HEK293 (cell line): ENCODE results near the gene TMEM88.

ENCODE experiments used
- CTCF ChIA-PET: fragments of 350-600 bp; formaldehyde crosslinking; extraction: SDS; loops from one replicate; lab custom pipeline; 2021; ENCODE audit warnings: antibody characterized with exemption; lab: Yijun Ruan, JAX
- POLR2A ChIA-PET: fragments of 300-600 bp; formaldehyde crosslinking; extraction: SDS; loops from one replicate; lab custom pipeline; 2020; ENCODE audit warnings: antibody characterized with exemption, inconsistent platforms; lab: Yijun Ruan, JAX
- H3K27ac ChIP-seq: fragments of 200-500 bp; sonication (Bioruptor generic); 2 replicates; pipeline ENCODE4 v1.5.1; 2014; ENCODE audit warnings: low read depth, low read length, control low read depth, inconsistent platforms; ENCODE audit errors: extremely low read depth
- H3K36me3 ChIP-seq, 2 experiments: fragments of 200-500 bp in 1 of 2; sonication (Bioruptor generic) in 1 of 2; 1 replicate in 1 of 2; 2 replicates in 1 of 2; pipeline ENCODE4 v1.5.1; 2014 to 2017; ENCODE audit warnings: inconsistent platforms in 2 of 2, low read length in 2 of 2; ENCODE audit not compliant: control insufficient read depth in 2 of 2, insufficient read depth in 1 of 2
- H3K4me1 ChIP-seq: fragments of 200-500 bp; sonication (Bioruptor generic); 2 replicates; pipeline ENCODE4 v1.5.1; 2014; ENCODE audit warnings: mild to moderate bottlenecking, low read length, inconsistent platforms; ENCODE audit not compliant: control insufficient read depth, insufficient read depth
- H3K4me3 ChIP-seq: 2 replicates; pipeline ENCODE4 v1.5.1; 2011; ENCODE audit warnings: low read depth, mild to moderate bottlenecking, control low read depth, low read length, moderate library complexity
- H3K9me3 ChIP-seq: fragments of 200-500 bp; sonication (Bioruptor generic); 2 replicates; pipeline ENCODE4 v1.5.1; 2014; ENCODE audit warnings: low read depth, low read length, inconsistent platforms; ENCODE audit not compliant: control insufficient read depth, insufficient read depth
- BCL11A ChIP-seq: fragments of 450-650 bp; formaldehyde crosslinking; IDR thresholded peaks from 2 replicates; pipeline ENCODE4 v1.5.1; 2016; ENCODE audit warnings: low read depth, missing biosample characterization, missing genetic modification characterization
- INSM2 ChIP-seq: fragments of 450-650 bp; formaldehyde crosslinking; IDR thresholded peaks from 2 replicates; pipeline ENCODE4 v1.5.1; 2016; ENCODE audit warnings: missing biosample characterization, missing genetic modification characterization
- KLF16 ChIP-seq: fragments of 450-650 bp; formaldehyde crosslinking; IDR thresholded peaks from 2 replicates; pipeline ENCODE4 v1.5.1; 2017; ENCODE audit warnings: missing biosample characterization, missing genetic modification characterization
- KLF9 ChIP-seq: fragments of 450-650 bp; formaldehyde crosslinking; IDR thresholded peaks from 2 replicates; pipeline ENCODE4 v1.5.1; 2016; ENCODE audit warnings: missing biosample characterization, missing genetic modification characterization, low read depth
- MEIS1 ChIP-seq: sonication (generic); formaldehyde crosslinking; IDR thresholded peaks from 2 replicates; pipeline ENCODE4 v1.8.1; 2022; ENCODE audit warnings: missing genetic modification reagents, mild to moderate bottlenecking, borderline replicate concordance
- WT1 ChIP-seq: fragments of 450-650 bp; formaldehyde crosslinking; IDR thresholded peaks from 2 replicates; pipeline ENCODE4 v1.5.1; 2016; ENCODE audit warnings: missing biosample characterization, missing genetic modification characterization
- ZBTB20 ChIP-seq: fragments of 450-650 bp; formaldehyde crosslinking; IDR thresholded peaks from 2 replicates; pipeline ENCODE4 v1.5.1; 2016; ENCODE audit warnings: missing biosample characterization, missing genetic modification characterization
- ZFP3 ChIP-seq: fragments of 450-650 bp; formaldehyde crosslinking; IDR thresholded peaks from 2 replicates; pipeline ENCODE4 v1.5.1; 2016; ENCODE audit warnings: low read depth, missing biosample characterization, missing genetic modification characterization
- ZNF10 ChIP-seq: fragments of 450-650 bp; formaldehyde crosslinking; IDR thresholded peaks from 2 replicates; pipeline ENCODE4 v1.5.1; 2017; ENCODE audit warnings: missing biosample characterization, missing genetic modification characterization
- ZNF132 ChIP-seq: fragments of 450-650 bp; formaldehyde crosslinking; IDR thresholded peaks from 2 replicates; pipeline ENCODE4 v1.5.1; 2017; ENCODE audit warnings: missing biosample characterization, missing genetic modification characterization, borderline replicate concordance
- ZNF146 ChIP-seq: fragments of 450-650 bp; formaldehyde crosslinking; IDR thresholded peaks from 2 replicates; pipeline ENCODE4 v1.5.1; 2016; ENCODE audit warnings: missing biosample characterization, missing genetic modification characterization
- ZNF394 ChIP-seq: fragments of 450-650 bp; formaldehyde crosslinking; IDR thresholded peaks from 2 replicates; pipeline ENCODE4 v1.5.1; 2016; ENCODE audit warnings: missing biosample characterization, missing genetic modification characterization, mild to moderate bottlenecking, moderate library complexity, borderline replicate concordance
- ZNF521 ChIP-seq: fragments of 450-650 bp; formaldehyde crosslinking; IDR thresholded peaks from 2 replicates; pipeline ENCODE4 v1.5.1; 2017; ENCODE audit warnings: missing biosample characterization, mild to moderate bottlenecking, missing genetic modification characterization
- ZNF548 ChIP-seq: fragments of 450-650 bp; formaldehyde crosslinking; IDR thresholded peaks from 2 replicates; pipeline ENCODE4 v1.5.1; 2016; ENCODE audit warnings: missing biosample characterization, missing genetic modification characterization
- ZNF558 ChIP-seq: fragments of 450-650 bp; formaldehyde crosslinking; IDR thresholded peaks from 2 replicates; pipeline ENCODE4 v1.5.1; 2016; ENCODE audit warnings: missing biosample characterization, missing genetic modification characterization
- ZNF571 ChIP-seq: fragments of 450-650 bp; formaldehyde crosslinking; IDR thresholded peaks from 2 replicates; pipeline ENCODE4 v1.5.0; 2017; ENCODE audit warnings: missing biosample characterization, missing genetic modification characterization
- ZNF596 ChIP-seq: fragments of 450-650 bp; IDR thresholded peaks from 2 replicates; pipeline ENCODE4 v1.5.0; 2018; ENCODE audit warnings: missing biosample characterization, mild to moderate bottlenecking, missing genetic modification characterization, moderate library complexity
- ZNF610 ChIP-seq: fragments of 450-650 bp; formaldehyde crosslinking; IDR thresholded peaks from 2 replicates; pipeline ENCODE4 v1.5.1; 2016; ENCODE audit warnings: missing biosample characterization, missing genetic modification characterization, borderline replicate concordance
- ZNF654 ChIP-seq: fragments of 450-650 bp; formaldehyde crosslinking; IDR thresholded peaks from 2 replicates; pipeline ENCODE4 v1.5.1; 2016; ENCODE audit warnings: low read depth, missing biosample characterization, missing genetic modification characterization
- TF ChIP-seq, protein P1 (sequence below): fragments of 450-650 bp; formaldehyde crosslinking; IDR thresholded peaks from 2 replicates; pipeline ENCODE4 v1.5.1; 2016; ENCODE audit warnings: missing biosample characterization, missing genetic modification characterization

Gene TMEM88

DNA sequence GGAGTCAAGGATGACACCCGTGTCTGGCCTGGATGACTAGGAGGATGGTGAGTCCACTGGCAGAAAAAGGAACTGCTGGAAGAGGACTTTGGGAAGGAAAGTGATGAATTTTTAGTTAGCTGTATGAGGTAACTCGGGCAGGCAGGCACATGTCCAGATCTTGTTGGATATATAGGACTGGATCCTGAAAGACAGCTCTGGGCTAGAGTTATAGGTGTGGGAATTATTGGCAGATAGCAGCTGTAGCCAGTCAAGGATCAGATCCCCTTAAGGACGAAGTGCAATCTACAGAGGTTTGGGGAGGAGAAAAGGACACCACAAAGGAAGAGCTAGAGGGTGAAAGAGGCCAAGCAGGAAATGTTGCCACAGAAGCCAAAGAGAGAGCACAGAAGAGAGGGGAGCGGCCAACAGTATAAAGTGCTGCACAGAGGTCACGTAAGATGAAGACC, 13.0 kb downstream of the TMEM88 start:
- Histone ChIP-seq H3K9me3 (no peaks in the 10 kb centered on the region), H3K4me1 (peaks cover under 1% of the 10 kb centered on the region), H3K4me3 (no peak overlapping the region), H3K27ac (no peak overlapping the region), H3K36me3 (peaks cover 37 to 62% of the 10 kb centered on the region in 2 experiments)
- CTCF ChIA-PET = interaction anchor here (1.5 to 14.4 kb wide), 2 partner anchors 30 to 120 kb away, joined by 5 to 141 read pairs; no protein-coding TSS in a partner anchor
- TF ChIP-seq ZNF548 (tag by site-specific recombination) (no peak), ZNF132 (no peak), KLF9 (tag by site-specific recombination) (no peak)
- POLR2A ChIA-PET = interaction anchor here (1.1 to 1.3 kb wide), 2 partner anchors 11 to 15 kb away, joined by 3 read pairs; no protein-coding TSS in a partner anchor

DNA sequence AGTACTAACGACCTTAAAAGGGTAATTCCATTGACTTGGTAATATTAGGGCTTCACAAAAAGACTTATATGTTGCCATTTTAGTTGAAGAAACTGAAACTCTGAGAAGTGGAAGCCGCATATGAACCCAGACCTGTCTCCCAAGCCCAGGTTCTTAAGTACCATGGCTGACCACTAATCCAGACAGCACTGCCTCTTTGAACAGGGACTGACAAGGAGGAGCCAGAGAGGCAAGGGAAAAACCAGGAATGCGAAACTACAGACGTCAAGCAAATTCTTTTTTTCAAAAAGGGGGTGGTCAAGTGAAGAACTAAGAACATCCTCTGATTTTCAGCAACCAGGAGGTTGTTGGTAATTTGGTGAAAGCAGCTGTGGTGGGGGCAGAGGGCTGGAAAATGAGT, 18.2 kb downstream of the TMEM88 start:
- Histone ChIP-seq H3K27ac (no peak overlapping the region), H3K36me3 (peaks cover 48 to 63% of the 10 kb centered on the region in 2 experiments), H3K4me1 (no peaks in the 10 kb centered on the region), H3K9me3 (no peaks in the 10 kb centered on the region), H3K4me3 (no peak overlapping the region)
- no peak for TF ChIP-seq ZFP3
- no peak for TF ChIP-seq ZNF394 (tag by site-specific recombination)
- TF ChIP-seq BCL11A (tag by site-specific recombination) = no peak
- TF ChIP-seq ZNF571 = no peak
- TF ChIP-seq, protein P1, sequence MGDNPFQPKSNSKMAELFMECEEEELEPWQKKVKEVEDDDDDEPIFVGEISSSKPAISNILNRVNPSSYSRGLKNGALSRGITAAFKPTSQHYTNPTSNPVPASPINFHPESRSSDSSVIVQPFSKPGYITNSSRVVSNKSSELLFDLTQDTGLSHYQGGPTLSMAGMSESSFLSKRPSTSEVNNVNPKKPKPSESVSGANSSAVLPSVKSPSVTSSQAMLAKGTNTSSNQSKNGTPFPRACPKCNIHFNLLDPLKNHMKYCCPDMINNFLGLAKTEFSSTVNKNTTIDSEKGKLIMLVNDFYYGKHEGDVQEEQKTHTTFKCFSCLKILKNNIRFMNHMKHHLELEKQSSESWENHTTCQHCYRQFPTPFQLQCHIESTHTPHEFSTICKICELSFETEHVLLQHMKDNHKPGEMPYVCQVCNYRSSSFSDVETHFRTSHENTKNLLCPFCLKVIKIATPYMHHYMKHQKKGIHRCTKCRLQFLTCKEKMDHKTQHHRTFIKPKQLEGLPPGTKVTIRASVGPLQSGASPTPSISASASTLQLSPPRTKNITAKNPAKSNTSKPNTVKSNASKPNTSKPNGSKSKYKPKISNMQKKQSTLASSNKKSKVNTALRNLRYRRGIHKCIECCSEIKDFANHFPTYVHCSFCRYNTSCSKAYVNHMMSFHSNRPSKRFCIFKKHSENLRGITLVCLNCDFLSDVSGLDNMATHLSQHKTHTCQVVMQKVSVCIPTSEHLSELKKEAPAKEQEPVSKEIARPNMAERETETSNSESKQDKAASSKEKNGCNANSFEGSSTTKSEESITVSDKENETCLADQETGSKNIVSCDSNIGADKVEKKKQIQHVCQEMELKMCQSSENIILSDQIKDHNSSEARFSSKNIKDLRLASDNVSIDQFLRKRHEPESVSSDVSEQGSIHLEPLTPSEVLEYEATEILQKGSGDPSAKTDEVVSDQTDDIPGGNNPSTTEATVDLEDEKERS (tag by site-specific recombination) = no peak
- no peak for TF ChIP-seq KLF16 (tag by site-specific recombination)
- TF ChIP-seq ZNF558 (tag by site-specific recombination) = no peak
- ChIA-PET POLR2A (no interaction called here), CTCF (interaction anchor here (1.4 to 3.1 kb wide), 3 partner anchors 9 to 40 kb away, joined by 7 to 21 read pairs (median 9); no protein-coding TSS in a partner anchor)

DNA sequence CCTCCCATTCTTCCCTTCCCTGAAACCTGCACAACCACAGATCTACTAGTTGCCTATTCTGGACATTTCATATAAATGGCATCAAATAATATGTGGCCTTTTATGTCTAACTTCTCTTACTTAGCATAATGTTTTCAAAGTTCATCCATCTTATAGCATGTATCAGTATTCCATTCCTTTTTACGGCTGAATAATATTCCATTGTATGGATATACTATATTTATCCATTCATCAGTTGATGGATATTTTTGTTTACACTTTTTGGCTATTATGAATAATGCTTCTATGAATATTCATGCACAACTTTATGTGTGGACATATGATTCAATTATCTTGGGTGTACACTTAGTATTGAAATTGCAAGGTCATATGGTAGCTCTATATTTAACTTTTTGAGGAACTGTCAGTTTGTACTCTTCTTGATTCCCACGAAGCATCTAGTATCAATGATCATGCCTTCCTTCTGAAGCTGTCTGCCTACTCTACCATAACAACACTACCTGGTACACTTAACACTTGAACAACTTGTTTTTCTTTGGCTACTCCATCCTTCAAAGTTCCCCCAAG, 21.0 kb downstream of the TMEM88 start:
- Histone ChIP-seq H3K27ac (no peak overlapping the region), H3K4me3 (no peak overlapping the region), H3K9me3 (no peaks in the 10 kb centered on the region), H3K4me1 (no peaks in the 10 kb centered on the region), H3K36me3 (peaks cover 56 to 75% of the 10 kb centered on the region in 2 experiments)
- CTCF ChIA-PET = interaction anchor here (0.6 to 2.7 kb wide), 4 partner anchors 22 to 133 kb away, joined by 3 to 9 read pairs (median 4); no protein-coding TSS in a partner anchor
- peak; percentile 84 for TF ChIP-seq ZNF10 (tag by site-specific recombination)
- peak; percentile 95 for TF ChIP-seq ZNF146 (tag by site-specific recombination)
- TF ChIP-seq ZNF132 = no peak
- POLR2A ChIA-PET = no interaction called here

GRCh38 chr17:7878234-7878633, 23.4 kb downstream of the TMEM88 start:
- Histone ChIP-seq H3K27ac (no peak overlapping the region), H3K9me3 (no peaks in the 10 kb centered on the region), H3K4me1 (no peaks in the 10 kb centered on the region), H3K36me3 (peaks cover 55 to 80% of the 10 kb centered on the region in 2 experiments), H3K4me3 (no peak overlapping the region)
- TF ChIP-seq ZNF596 (tag by site-specific recombination) = no peak
- no peak for TF ChIP-seq ZNF521 (tag by site-specific recombination)
- TF ChIP-seq INSM2 = no peak
- no peak for TF ChIP-seq MEIS1
- TF ChIP-seq ZNF654 (tag by site-specific recombination) = no peak
- TF ChIP-seq WT1 (tag by site-specific recombination) = no peak
- no peak for TF ChIP-seq ZBTB20
- no peak for TF ChIP-seq ZNF610
- CTCF ChIA-PET = interaction anchor here (0.7 to 0.8 kb wide), 2 partner anchors 13 to 16 kb away, joined by 4 to 5 read pairs; no protein-coding TSS in a partner anchor
- POLR2A ChIA-PET = interaction anchor here (0.9 kb wide), 1 partner anchor 10 kb away, joined by 3 read pairs; no protein-coding TSS in a partner anchor
